ENCODE measurements around the gene TBC1D21.

DNA sequence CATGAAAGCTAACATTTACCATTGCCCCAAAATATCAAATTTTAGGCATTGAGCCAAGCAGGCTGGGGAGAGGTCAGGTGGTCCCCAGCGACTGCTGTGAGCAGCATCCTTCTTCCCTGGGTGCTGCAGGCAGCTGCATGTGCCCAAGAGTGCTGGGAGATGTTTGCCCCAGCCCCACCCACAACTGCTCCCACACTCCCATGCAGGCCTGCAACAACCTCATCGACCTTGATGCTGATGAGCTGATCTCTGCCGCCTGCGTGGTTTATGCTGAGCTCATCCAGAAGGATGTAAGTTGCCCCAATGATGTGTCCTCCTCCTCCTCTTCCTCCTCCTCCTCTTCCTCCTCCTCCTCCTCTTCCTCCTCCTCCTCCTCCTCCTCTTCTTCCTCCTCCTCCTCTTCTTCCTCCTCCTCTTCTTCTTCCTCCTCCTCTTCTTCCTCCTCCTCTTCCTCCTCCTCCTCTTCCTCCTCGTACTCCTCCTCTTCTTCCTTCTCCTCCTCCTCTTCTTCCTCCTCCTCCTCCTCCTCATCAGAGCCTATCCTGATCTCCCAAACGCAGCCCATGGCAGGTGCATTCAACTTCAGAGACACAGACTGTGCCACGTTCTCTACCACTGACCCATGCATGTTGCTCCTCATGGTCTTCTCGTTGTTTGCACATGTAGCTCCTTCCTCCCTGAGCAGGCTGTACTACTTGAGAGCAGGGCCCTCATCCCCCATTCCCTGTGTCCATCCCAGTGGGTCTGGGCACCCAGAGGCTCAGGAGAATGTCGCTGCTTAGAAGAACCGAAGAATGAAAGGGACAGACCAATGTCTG lies 15.1 kb downstream of the TBC1D21 start:
- TF ChIP-seq EP300 (IDR thresholded peaks at IDR 0.05) (no peak), POLR2AphosphoS5 (IDR thresholded peaks at IDR 0.05) (no peak), POLR2A (IDR thresholded peaks at IDR 0.05) (no peak)
- TF ChIP-seq, protein P1, sequence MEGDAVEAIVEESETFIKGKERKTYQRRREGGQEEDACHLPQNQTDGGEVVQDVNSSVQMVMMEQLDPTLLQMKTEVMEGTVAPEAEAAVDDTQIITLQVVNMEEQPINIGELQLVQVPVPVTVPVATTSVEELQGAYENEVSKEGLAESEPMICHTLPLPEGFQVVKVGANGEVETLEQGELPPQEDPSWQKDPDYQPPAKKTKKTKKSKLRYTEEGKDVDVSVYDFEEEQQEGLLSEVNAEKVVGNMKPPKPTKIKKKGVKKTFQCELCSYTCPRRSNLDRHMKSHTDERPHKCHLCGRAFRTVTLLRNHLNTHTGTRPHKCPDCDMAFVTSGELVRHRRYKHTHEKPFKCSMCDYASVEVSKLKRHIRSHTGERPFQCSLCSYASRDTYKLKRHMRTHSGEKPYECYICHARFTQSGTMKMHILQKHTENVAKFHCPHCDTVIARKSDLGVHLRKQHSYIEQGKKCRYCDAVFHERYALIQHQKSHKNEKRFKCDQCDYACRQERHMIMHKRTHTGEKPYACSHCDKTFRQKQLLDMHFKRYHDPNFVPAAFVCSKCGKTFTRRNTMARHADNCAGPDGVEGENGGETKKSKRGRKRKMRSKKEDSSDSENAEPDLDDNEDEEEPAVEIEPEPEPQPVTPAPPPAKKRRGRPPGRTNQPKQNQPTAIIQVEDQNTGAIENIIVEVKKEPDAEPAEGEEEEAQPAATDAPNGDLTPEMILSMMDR (IDR thresholded peaks at IDR 0.05): no peak
